Measurements from ENCODE around the gene MKNK1. TPM values are rescaled to one million over a fixed set of nuclear protein-coding genes. Genes with fewer than 3 reads are reported as not detected.
"Not testable (repeated sequence)": the region's sequence is repeated elsewhere in the genome, so short reads cannot be mapped to it uniquely, and the experiment has no call there.

MKNK1 gene
- 58.4 TPM for total RNA-seq (ENCODE audit: unreplicated experiment)
- long read RNA-seq, partial matches to known transcripts, result 4 of 11 reads
- long read RNA-seq, other reads (novel, unspliced or antisense), result 3 of 11 reads

- peaks cover 11% of the 10 kb centered on the region for H3K27me3 Mint-ChIP-seq (ENCODE audit: unreplicated experiment)
- H3K9me3 Mint-ChIP-seq (ENCODE audit: unreplicated experiment), result peaks cover 4% of the 10 kb centered on the region
- H3K4me3 Mint-ChIP-seq (ENCODE audit: unreplicated experiment), result peak within 1 kb of the TSS; percentile 92
- H3K4me1 Mint-ChIP-seq (ENCODE audit: low read depth, unreplicated experiment), result peaks cover 2% of the 10 kb centered on the region
- H3K27ac Mint-ChIP-seq (ENCODE audit: unreplicated experiment), result peak within 1 kb of the TSS; percentile 76
- TF ChIP-seq CTCF (IDR thresholded peaks at IDR 0.05; ENCODE audit: partially characterized antibody, unreplicated experiment), result no peak
- no peaks in the 10 kb centered on the region for H3K36me3 Mint-ChIP-seq (ENCODE audit: unreplicated experiment)
- DNase-seq, result peak; percentile 99
Measured at GRCh38 chr1:46603858-46604549, at the start of gene MKNK1. MKNK1 (minus strand) TSS chr1:46604268; CDS start chr1:46583327, 20,941 bp downstream.

- no peak overlapping the region for H3K27ac Mint-ChIP-seq (ENCODE audit: unreplicated experiment)
- no peak overlapping the region for H3K4me3 Mint-ChIP-seq (ENCODE audit: unreplicated experiment)
- TF ChIP-seq CTCF (IDR thresholded peaks at IDR 0.05; ENCODE audit: partially characterized antibody, unreplicated experiment), result no peak
- DNase-seq, result no peak
- H3K9me3 Mint-ChIP-seq (ENCODE audit: unreplicated experiment), result peaks cover 4% of the 10 kb centered on the region
- peaks cover 28% of the 10 kb centered on the region for H3K36me3 Mint-ChIP-seq (ENCODE audit: unreplicated experiment)
- no peaks in the 10 kb centered on the region for H3K27me3 Mint-ChIP-seq (ENCODE audit: unreplicated experiment)
- no peaks in the 10 kb centered on the region for H3K4me1 Mint-ChIP-seq (ENCODE audit: low read depth, unreplicated experiment)
Measured at GRCh38 chr1:46653405-46653958, 49.4 kb upstream of the MKNK1 start.

- Mint-ChIP-seq H3K27me3 (ENCODE audit: unreplicated experiment) (no peaks in the 10 kb centered on the region), H3K4me3 (ENCODE audit: unreplicated experiment) (no peak overlapping the region), H3K36me3 (ENCODE audit: unreplicated experiment) (peaks cover 29% of the 10 kb centered on the region), H3K27ac (ENCODE audit: unreplicated experiment) (no peak overlapping the region), H3K9me3 (ENCODE audit: unreplicated experiment) (peaks cover 4% of the 10 kb centered on the region), H3K4me1 (ENCODE audit: low read depth, unreplicated experiment) (no peaks in the 10 kb centered on the region)
- TF ChIP-seq CTCF (IDR thresholded peaks at IDR 0.05; ENCODE audit: partially characterized antibody, unreplicated experiment), result no peak
- no peak for DNase-seq
Measured at GRCh38 chr1:46652321-46653100, 48.4 kb upstream of the MKNK1 start.

DNA sequence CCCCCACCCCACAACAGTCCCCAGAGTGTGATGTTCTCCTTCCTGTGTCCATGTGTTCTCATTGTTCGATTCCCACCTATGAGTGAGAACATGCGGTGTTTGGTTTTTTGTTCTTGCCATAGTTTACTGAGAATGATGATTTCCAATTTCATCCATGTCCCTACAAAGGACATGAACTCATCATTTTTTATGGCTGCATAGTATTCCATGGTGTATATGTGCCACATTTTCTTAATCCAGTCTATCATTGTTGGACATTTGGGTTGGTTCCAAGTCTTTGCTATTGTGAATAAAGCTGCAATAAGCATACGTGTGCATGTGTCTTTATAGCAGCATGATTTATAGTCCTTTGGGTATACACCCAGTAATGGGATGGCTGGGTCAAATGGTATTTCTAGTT lies 47.1 kb upstream of the MKNK1 start:
- H3K36me3 Mint-ChIP-seq (ENCODE audit: unreplicated experiment), result peaks cover 38% of the 10 kb centered on the region
- not testable (repeated sequence) for DNase-seq; H3K4me3 Mint-ChIP-seq (ENCODE audit: unreplicated experiment); H3K27ac Mint-ChIP-seq (ENCODE audit: unreplicated experiment); H3K27me3 Mint-ChIP-seq (ENCODE audit: unreplicated experiment); H3K4me1 Mint-ChIP-seq (ENCODE audit: low read depth, unreplicated experiment); H3K9me3 Mint-ChIP-seq (ENCODE audit: unreplicated experiment)

DNA sequence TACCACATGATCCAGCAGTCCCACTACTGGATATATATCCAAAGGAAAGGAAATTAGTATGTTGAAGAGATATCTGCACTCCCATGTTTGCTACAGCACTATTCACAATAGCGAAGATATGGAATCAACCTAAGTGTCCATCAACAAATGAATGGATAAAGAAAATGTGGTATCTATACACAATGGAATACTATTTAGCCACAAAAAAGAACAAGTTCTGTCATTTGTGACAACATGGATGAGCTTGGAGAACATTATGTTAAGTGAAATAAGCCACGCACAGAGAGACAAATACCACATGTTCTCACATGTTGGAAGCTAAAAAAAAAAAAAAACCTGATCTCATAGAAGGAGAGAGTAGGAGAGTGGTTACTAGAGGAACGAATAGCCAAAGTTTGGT lies 46.4 kb upstream of the MKNK1 start:
- peaks cover 34% of the 10 kb centered on the region for H3K36me3 Mint-ChIP-seq (ENCODE audit: unreplicated experiment)
- H3K9me3 Mint-ChIP-seq (ENCODE audit: unreplicated experiment), result peaks cover 4% of the 10 kb centered on the region
- no peak overlapping the region for H3K27ac Mint-ChIP-seq (ENCODE audit: unreplicated experiment)
- no peak for DNase-seq
- no peak for TF ChIP-seq CTCF (IDR thresholded peaks at IDR 0.05; ENCODE audit: partially characterized antibody, unreplicated experiment)
- H3K27me3 Mint-ChIP-seq (ENCODE audit: unreplicated experiment), result peaks cover 2% of the 10 kb centered on the region
- H3K4me1 Mint-ChIP-seq (ENCODE audit: low read depth, unreplicated experiment), result no peaks in the 10 kb centered on the region
- H3K4me3 Mint-ChIP-seq (ENCODE audit: unreplicated experiment), result no peak overlapping the region
